Left lung (tissue), 10 donors: Measurements from ENCODE around the gene PLAAT4. TPM values are rescaled to one million over a fixed set of nuclear protein-coding genes. Genes with fewer than 3 reads are reported as not detected.
"Not testable (repeated sequence)": the region's sequence is repeated elsewhere in the genome, so short reads cannot be mapped to it uniquely, and the experiment has no call there.

ENCODE experiments used
- ATAC-seq: fragments of 200-7000 bp; cut with Tn5 transposase; one replicate; pipeline ENCODE4 v1.9.1; 2020; ENCODE audit warnings: moderate library complexity
- DNase-seq, 4 donors: peaks; one replicate each; pipeline ENCODE4 v3.0.0-alpha.2; 2013 to 2020
- H3K27ac ChIP-seq, 2 donors: fragments of 200-600 bp; sonication (generic) in 1 of 2; one replicate each; pipeline versions ENCODE4 v1.5.0 to v1.8.0; 2020 to 2021
- H3K27me3 ChIP-seq, 2 donors: fragments of 200-600 bp; sonication (generic) in 1 of 2; one replicate each; pipeline versions ENCODE4 v1.5.0 to v1.8.0; 2020 to 2021
- H3K36me3 ChIP-seq, 2 donors: fragments of 200-600 bp; sonication (generic) in 1 of 2; one replicate each; pipeline versions ENCODE4 v1.5.0 to v1.8.0; 2020 to 2021
- H3K4me1 ChIP-seq, 2 donors: fragments of 200-600 bp; one replicate each; pipeline ENCODE4 v1.8.0; 2021
- H3K4me3 ChIP-seq, 2 donors: fragments of 200-600 bp; sonication (generic) in 1 of 2; one replicate each; pipeline versions ENCODE4 v1.5.0 to v1.8.0; 2020 to 2021; ENCODE audit warnings: mild to moderate bottlenecking in 1 of 2
- H3K9me3 ChIP-seq, 2 donors: fragments of 200-600 bp; sonication (generic) in 1 of 2; one replicate each; pipeline versions ENCODE4 v1.5.0 to v1.8.0; 2020 to 2021
- CTCF ChIP-seq, 2 donors: fragments of 200-600 bp; sonication (generic) in 1 of 2; IDR thresholded peaks; one replicate each; pipeline versions ENCODE4 v1.5.0 to v1.8.0; 2021; ENCODE audit warnings: antibody characterized with exemption in 2 of 2
- intact Hi-C, 2 donors: fragments of 100-400 bp; cut with DNase I; formaldehyde crosslinking; loops; one replicate each; pipeline versions ENCODE4 v1.11.2 to v1.14.2; 2022
- polyA plus RNA-seq, 6 donors: library from polyadenylated mRNA; unstranded; fragments of 120-200 nt; gene quantifications; one replicate each; pipeline ENCODE4 v1.2.1, GENCODE V29; 2013; ENCODE audit not compliant: insufficient read length in 6 of 6
- total RNA-seq, 2 donors: library from RNA; stranded (reverse); fragmentation: NEBNext Ultra II Directional; extraction: Animal tissue kit (Norgen Biotek cat#: 25700); gene quantifications; one replicate each; pipeline ENCODE4 v1.2.1, GENCODE V29; 2021
- donor health status: DM: no; HTN: yes; CAD: no.
- donor health status: DM: no; HTN: no; CAD: no.

PLAAT4 gene
- total and polyA plus RNA-seq, 8 donors, result 6.5 to 217 (median 8.6) TPM

DNA sequence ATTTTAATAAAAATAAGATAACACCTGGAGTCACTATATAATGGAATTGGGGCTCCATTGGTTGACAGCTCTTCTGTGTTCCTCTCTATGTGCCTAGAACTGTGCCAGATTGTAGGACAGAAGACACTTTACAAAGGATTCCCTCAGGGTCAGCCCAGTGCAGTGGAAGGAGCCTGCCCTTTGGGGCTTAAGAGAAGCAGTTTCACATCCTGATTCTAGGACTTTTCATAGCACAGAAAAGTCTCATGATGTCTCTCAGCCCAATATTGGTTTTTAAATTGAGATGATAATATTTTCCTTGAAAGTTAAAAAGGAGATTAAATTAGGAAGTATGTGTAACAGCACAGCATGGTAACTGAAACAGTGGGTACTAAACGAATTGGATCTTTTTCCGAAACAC, 7.1 kb downstream of the PLAAT4 start:
- H3K27me3 ChIP-seq, result no peaks in the 10 kb centered on the region
- TF ChIP-seq CTCF (IDR thresholded peaks at IDR 0.05), result no peak
- no peak overlapping the region for H3K4me3 ChIP-seq
- H3K4me1 ChIP-seq, result peaks cover 0 to 12% of the 10 kb centered on the region in 2 donors
- no peaks in the 10 kb centered on the region for H3K9me3 ChIP-seq
- no peak overlapping the region for H3K27ac ChIP-seq
- intact Hi-C loops, result no loop called here
- DNase-seq (no peak), ATAC-seq (no peak)
- peaks cover 0 to 28% of the 10 kb centered on the region in 2 donors for H3K36me3 ChIP-seq

GRCh38 chr11:63547061-63547460, 10.5 kb downstream of the PLAAT4 start:
- no peak for ATAC-seq
- no peak for DNase-seq
- intact Hi-C loops, result no loop called here
- Histone ChIP-seq H3K4me3 (no peak overlapping the region), H3K9me3 (no peaks in the 10 kb centered on the region), H3K27ac (no peak overlapping the region), H3K36me3 (peaks cover 0 to 28% of the 10 kb centered on the region in 2 donors), H3K4me1 (peaks cover 0 to 3% of the 10 kb centered on the region in 2 donors), H3K27me3 (no peaks in the 10 kb centered on the region)
- TF ChIP-seq CTCF (IDR thresholded peaks at IDR 0.05), result no peak

DNA sequence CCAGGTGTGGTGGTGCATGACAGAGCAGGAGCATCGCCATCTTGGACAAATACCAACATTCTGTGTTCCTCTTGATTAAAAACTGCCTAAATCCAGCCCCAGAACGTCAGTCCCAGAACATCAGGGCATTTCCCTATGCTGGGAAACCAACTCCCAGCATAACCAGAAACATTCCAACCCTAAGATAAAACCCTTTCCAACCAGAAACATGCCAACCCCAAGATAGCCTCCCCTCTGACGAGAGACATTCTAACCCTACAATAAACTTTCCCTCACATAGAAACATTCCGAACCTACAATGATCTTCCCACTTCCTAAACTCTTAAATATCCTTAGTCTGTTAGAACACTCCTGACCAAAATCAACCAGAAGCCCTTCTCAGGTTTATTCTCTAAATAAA, 11.6 kb downstream of the PLAAT4 start:
- no peak overlapping the region for H3K4me3 ChIP-seq
- H3K4me1 ChIP-seq, result no peaks in the 10 kb centered on the region
- TF ChIP-seq CTCF (IDR thresholded peaks at IDR 0.05), result no peak
- ATAC-seq (no peak), DNase-seq (no peak)
- H3K9me3 ChIP-seq, result no peaks in the 10 kb centered on the region
- intact Hi-C loops, result no loop called here
- peaks cover 0 to 28% of the 10 kb centered on the region in 2 donors for H3K36me3 ChIP-seq
- H3K27me3 ChIP-seq, result no peaks in the 10 kb centered on the region
- no peak overlapping the region for H3K27ac ChIP-seq

GRCh38 chr11:63549411-63549810, 12.8 kb downstream of the PLAAT4 start:
- Histone ChIP-seq H3K4me3 (no peak overlapping the region), H3K27me3 (no peaks in the 10 kb centered on the region), H3K36me3 (peaks cover 0 to 23% of the 10 kb centered on the region in 2 donors), H3K27ac (no peak overlapping the region), H3K4me1 (peaks cover 0 to 8% of the 10 kb centered on the region in 2 donors), H3K9me3 (no peaks in the 10 kb centered on the region)
- TF ChIP-seq CTCF (IDR thresholded peaks at IDR 0.05), result no peak
- ATAC-seq (no peak), DNase-seq (no peak)
- intact Hi-C loops, result no loop called here

- H3K27me3 ChIP-seq, intact Hi-C loops, ATAC-seq, H3K27ac ChIP-seq, H3K4me3 ChIP-seq, H3K4me1 ChIP-seq, H3K9me3 ChIP-seq, DNase-seq: not testable (repeated sequence)
- H3K36me3 ChIP-seq, result peaks cover 0 to 15% of the 10 kb centered on the region in 2 donors
These were observed 13.6 kb downstream of the PLAAT4 start for GRCh38 chr11:63550156-63550700.
